GM12878 (cell line): ENCODE results near the gene TNK1. TPM values are rescaled to one million over a fixed set of nuclear protein-coding genes. Genes with fewer than 3 reads are reported as not detected.

Experiments used
- ATAC-seq: fragments of 200-7000 bp; cut with Tn5 transposase; 3 replicates; pipeline ENCODE4 v1.9.1; 2020; ENCODE audit warnings: mild to moderate bottlenecking, moderate library complexity
- BruUV-seq: library from RNA; stranded (reverse); fragments of 400-500 nt; replicated peaks from 2 replicates; lab custom pipeline; 2021; lab: Mats Ljungman, UMichigan
- CTCF ChIA-PET: fragments of 300-600 bp; sonication (Branson Sonifier 250); formaldehyde crosslinking; extraction: SDS; loops from one replicate; lab custom pipeline; 2021; ENCODE audit warnings: inconsistent platforms; lab: Yijun Ruan, JAX
- POLR2A ChIA-PET: fragments of 350-600 bp; formaldehyde crosslinking; extraction: SDS; loops from one replicate; lab custom pipeline; 2021; ENCODE audit warnings: inconsistent platforms; lab: Charles Lee
- RAD21 ChIA-PET: fragments of 300-600 bp; sonication (Branson Sonifier 250); formaldehyde crosslinking; loops from one replicate; lab custom pipeline; 2023; ENCODE audit warnings: antibody characterized with exemption; ENCODE audit not compliant: unreplicated experiment; lab: Charles Lee
- SMC1A ChIA-PET: fragments of 300-600 bp; sonication (Branson Sonifier 250); formaldehyde crosslinking; loops from one replicate; lab custom pipeline; 2023; ENCODE audit not compliant: unreplicated experiment, uncharacterized antibody; lab: Charles Lee
- DNase-seq: peaks from one replicate; pipeline ENCODE4 v3.0.0-alpha.2; 2011; ENCODE audit warnings: low read depth, low spot score
- FAIRE-seq: peaks from 3 replicates; lab custom pipeline; 2011; peaks lifted over from hg19 to GRCh38; lab: Jason Lieb, UNC
- H2AFZ ChIP-seq: 2 replicates; pipeline ENCODE4 v1.6.0; 2011; ENCODE audit warnings: low read depth, low read length, control low read depth; ENCODE audit not compliant: control insufficient read depth
- H3K27ac ChIP-seq: 2 replicates; pipeline ENCODE4 v1.5.1; 2011; ENCODE audit warnings: control low read depth; ENCODE audit not compliant: control insufficient read depth, insufficient read depth
- H3K27me3 ChIP-seq, 2 experiments: replicated peaks in 1 of 2; 2 replicates each; pipeline versions ENCODE4 v1.6.0 to v1.6.1; 2011; ENCODE audit warnings: low read length in 1 of 2; ENCODE audit not compliant: control insufficient read depth in 2 of 2, insufficient read depth in 2 of 2
- H3K36me3 ChIP-seq, 2 experiments: 2 replicates each; pipeline ENCODE4 v1.5.1; 2011; ENCODE audit warnings: low read length in 1 of 2; ENCODE audit not compliant: control insufficient read depth in 2 of 2, insufficient read depth in 2 of 2
- H3K4me1 ChIP-seq: 2 replicates; pipeline ENCODE4 v1.6.1; 2011; ENCODE audit warnings: mild to moderate bottlenecking, low read length, moderate library complexity, mixed read lengths; ENCODE audit not compliant: control insufficient read depth, insufficient read depth
- H3K4me2 ChIP-seq: 2 replicates; pipeline ENCODE4 v1.6.0; 2011; ENCODE audit warnings: control low read depth; ENCODE audit not compliant: control insufficient read depth, insufficient read depth
- H3K4me3 ChIP-seq: fragments of 200-600 bp; sonication (generic); 2 replicates; pipeline ENCODE4 v1.5.1; 2016
- H3K79me2 ChIP-seq: 2 replicates; pipeline ENCODE4 v1.6.0; 2011; ENCODE audit warnings: low read length; ENCODE audit not compliant: control insufficient read depth, insufficient read depth
- H3K9ac ChIP-seq: 2 replicates; pipeline ENCODE4 v1.8.0; 2011; ENCODE audit warnings: low read length, control low read depth, mixed read lengths; ENCODE audit not compliant: control insufficient read depth, insufficient read depth
- H3K9me3 ChIP-seq: replicated peaks from 3 replicates; pipeline ENCODE4 v1.5.1; 2011; ENCODE audit warnings: mild to moderate bottlenecking, low read length; ENCODE audit not compliant: control insufficient read depth, insufficient read depth
- H4K20me1 ChIP-seq: 2 replicates; pipeline ENCODE4 v1.6.0; 2011; ENCODE audit not compliant: control insufficient read depth, insufficient read depth
- ELK1 ChIP-seq: IDR thresholded peaks from 2 replicates; pipeline ENCODE4 v1.6.1; 2012; ENCODE audit warnings: low read depth, low read length, improper control_type of control experiment
- GATAD2B ChIP-seq: fragments of 450-650 bp; conservative IDR thresholded peaks from 2 replicates; pipeline ENCODE4 v1.6.1; 2017; ENCODE audit warnings: low read depth, mild to moderate bottlenecking, moderate library complexity
- JUND ChIP-seq: IDR thresholded peaks from 2 replicates; pipeline ENCODE4 v1.6.1; 2012; ENCODE audit warnings: low read depth, mild to moderate bottlenecking, low read length, improper control_type of control experiment, moderate library complexity
- KAT2A ChIP-seq: conservative IDR thresholded peaks from 2 replicates; pipeline ENCODE4 v1.6.1; 2011; ENCODE audit warnings: low read depth, low read length; ENCODE audit not compliant: control insufficient read depth
- MTA3 ChIP-seq: IDR thresholded peaks from 2 replicates; pipeline ENCODE4 v1.6.1; 2012; ENCODE audit warnings: low read length, inconsistent platforms, borderline replicate concordance
- NR2C1 ChIP-seq: fragments of 450-650 bp; IDR thresholded peaks from 2 replicates; pipeline ENCODE4 v1.6.1; 2017; ENCODE audit warnings: antibody characterized with exemption, mild to moderate bottlenecking, moderate library complexity
- NR2F1 ChIP-seq: fragments of 450-650 bp; conservative IDR thresholded peaks from 2 replicates; pipeline ENCODE4 v1.6.1; 2017; ENCODE audit warnings: mild to moderate bottlenecking
- PAX8 ChIP-seq: fragments of 450-650 bp; IDR thresholded peaks from 2 replicates; pipeline ENCODE4 v1.6.1; 2017; ENCODE audit warnings: mild to moderate bottlenecking, moderate library complexity
- PML ChIP-seq: IDR thresholded peaks from 2 replicates; pipeline ENCODE4 v1.6.1; 2012; ENCODE audit warnings: low read length, inconsistent platforms
- SMAD1 ChIP-seq: fragments of 450-650 bp; IDR thresholded peaks from 2 replicates; pipeline ENCODE4 v1.6.1; 2018; ENCODE audit warnings: mild to moderate bottlenecking, low read depth; ENCODE audit not compliant: partially characterized antibody
- SREBF2 ChIP-seq: IDR thresholded peaks from 2 replicates; pipeline ENCODE4 v1.6.1; 2012; ENCODE audit warnings: mild to moderate bottlenecking, low read length
- TAF1 ChIP-seq: IDR thresholded peaks from 2 replicates; pipeline ENCODE4 v1.6.1; 2011; ENCODE audit warnings: mild to moderate bottlenecking, low read depth, low read length, borderline replicate concordance
- WRNIP1 ChIP-seq: IDR thresholded peaks from 2 replicates; pipeline ENCODE4 v1.6.1; 2011; ENCODE audit warnings: low read depth, low read length, improper control_type of control experiment, borderline replicate concordance
- ZNF207 ChIP-seq: fragments of 450-650 bp; IDR thresholded peaks from 2 replicates; pipeline ENCODE4 v1.6.1; 2014; ENCODE audit warnings: antibody characterized with exemption, mild to moderate bottlenecking, borderline replicate concordance
- ZNF622 ChIP-seq: fragments of 450-650 bp; IDR thresholded peaks from 2 replicates; pipeline ENCODE4 v1.6.1; 2017; ENCODE audit warnings: mild to moderate bottlenecking, inconsistent platforms
- WGBS: methylation state at CpG from one replicate; pipeline ENCODE4 v1.1.6; 2016; ENCODE audit warnings: low lambda C conversion rate; ENCODE audit not compliant: insufficient replicate concordance, insufficient coverage; ENCODE audit errors: missing lambda C conversion rate; 5-methylcytosine and 5-hydroxymethylcytosine counted together
- in situ Hi-C: fragments of 300-500 bp; cut with MboI; formaldehyde crosslinking; loops from 9 replicates; pipeline ENCODE4 v1.14.3; 2018; ENCODE audit warnings: mixed read lengths
- intact Hi-C: fragments of 100-400 bp; cut with micrococcal nuclease; formaldehyde crosslinking; loops from one replicate; pipeline ENCODE4 v1.14.2; 2022; ENCODE audit not compliant: unreplicated experiment
- polyA plus RNA-seq, 11 experiments: library from polyadenylated mRNA; depleted of rRNA in 4 of 11; unstranded in 6 of 11; stranded (reverse) in 5 of 11; fragments of >200 nt; fragmentation: Nextera tagmentation in 4 of 11; fragmentation: Illumina TruSeq in 1 of 11; extraction: Ambion mirVana in 4 of 11; extraction: Trizol in 1 of 11; gene quantifications; 1 replicate in 1 of 11; 2 replicates in 10 of 11; pipeline versions ENCODE4 v1.2.1 to v1.2.3, GENCODE V29; 2011 to 2016; ENCODE audit warnings: inconsistent platforms in 2 of 11, missing spikeins in 2 of 11, low read depth in 1 of 11
- total RNA-seq, 4 experiments: library from RNA; depleted of rRNA in 3 of 4; stranded (reverse); fragments of >200 nt in 3 of 4; fragmentation: Illumina TruSeq in 1 of 4; extraction: Trizol in 1 of 4; gene quantifications; 2 replicates each; pipeline versions ENCODE4 v1.2.1 to v1.2.3, GENCODE V29; 2013 to 2021

The TNK1 gene
- total and polyA plus RNA-seq, 10 of the 15 experiments (the other 5 are each of a cell fraction or from before 2014, with no cell fraction given) = 0.06 to 2.5 (median 0.70) TPM

GRCh38 chr17:7403043-7403726 is 22.3 kb downstream of the TNK1 start:
- ChIA-PET CTCF (interaction anchor here (0.8 to 2.1 kb wide), 4 partner anchors 32 to 157 kb away, joined by 3 to 8 read pairs (median 4); partner anchors contain the start of genes ACAP1 and TMEM102), SMC1A (interaction anchor here (1.2 to 2.2 kb wide), 5 partner anchors 31 to 83 kb away, joined by 3 to 8 read pairs (median 4); partner anchors contain the start of gene TMEM102), POLR2A (interaction anchor here (0.5 to 2.7 kb wide), 15 partner anchors 8 to 284 kb away, joined by 3 to 23 read pairs (median 6); partner anchors contain the start of genes ACAP1, CD68, FGF11 and NEURL4), RAD21 (interaction anchor here (0.8 to 2.2 kb wide), 8 partner anchors 9 to 284 kb away, joined by 3 to 13 read pairs (median 5); partner anchors contain the start of genes ACADVL, PLSCR3, SAT2 and TMEM102)
- WGBS = 15% methylated on average over 10 of the region's 16 CpGs
- Histone ChIP-seq H3K27me3 (peaks cover 0 to 6% of the 10 kb centered on the region in 2 experiments; a peak in 2 of 4 replicates), H3K27ac (peak overlapping the region; percentile 50), H3K9ac (peak overlapping the region; percentile 87), H2AFZ (peak overlapping the region; percentile 86), H3K36me3 (no peaks in the 10 kb centered on the region), H3K4me3 (peak overlapping the region; percentile 85), H3K79me2 (peaks cover 2% of the 10 kb centered on the region), H3K9me3 (no peaks in the 10 kb centered on the region), H4K20me1 (no peaks in the 10 kb centered on the region), H3K4me1 (peaks cover 3% of the 10 kb centered on the region; the same call in 1 of the 2 replicates), H3K4me2 (peak overlapping the region; percentile 70)
- FAIRE-seq (no peak), DNase-seq (no peak), ATAC-seq (peak; percentile 4; the same call in 2 of the 3 replicates)
- intact Hi-C loops = loop anchor here (5.0 kb wide), 1 partner anchor 34 kb away; the partner anchor contains the start of genes FGF11 and TMEM102
- in situ Hi-C loops = no loop called here
- TSS peak; percentile 91 for BruUV-seq
- TF ChIP-seq ELK1 (no peak), KAT2A (no peak), PML (no peak), JUND (no peak), WRNIP1 (no peak), NR2C1 (no peak), PAX8 (no peak), GATAD2B (no peak), TAF1 (no peak), SREBF2 (no peak), ZNF622 (no peak), NR2F1 (no peak), MTA3 (no peak), SMAD1 (no peak), ZNF207 (no peak)
